HG03432 (cell line): Measurements from ENCODE around the gene CYP2D6.
"Not testable (repeated sequence)": the region's sequence is repeated elsewhere in the genome, so short reads cannot be mapped to it uniquely, and the experiment has no call there.

Experiments
- ATAC-seq: cut with Tn5 transposase; IDR thresholded peaks from one replicate; pipeline ENCODE4 v1.9.1; 2021; ENCODE audit warnings: mild to moderate bottlenecking, moderate library complexity; ENCODE audit not compliant: unreplicated experiment

CYP2D6 gene

GRCh38 chr22:42135688-42136087 lies 5.1 kb upstream of the CYP2D6 start:
- ATAC-seq = not testable (repeated sequence)

GRCh38 chr22:42134100-42135020 lies 3.8 kb upstream of the CYP2D6 start:
- no peak for ATAC-seq

- ATAC-seq = no peak
Observed at GRCh38 chr22:42132457-42132856, 1.8 kb upstream of the CYP2D6 start.

- no peak for ATAC-seq
Observed at GRCh38 chr22:42131562-42131961, 952 bp upstream of the CYP2D6 start.

GRCh38 chr22:42130182-42130581 lies 428 bp downstream of the CYP2D6 start:
- not testable (repeated sequence) for ATAC-seq

- not testable (repeated sequence) for ATAC-seq
Observed at GRCh38 chr22:42128776-42129694, 1.6 kb downstream of the CYP2D6 start.

- not testable (repeated sequence) for ATAC-seq
Observed at GRCh38 chr22:42128007-42128406, 2.6 kb downstream of the CYP2D6 start.

- ATAC-seq = no peak
Observed at GRCh38 chr22:42127606-42128005, 3.0 kb downstream of the CYP2D6 start.

GRCh38 chr22:42123529-42123928 lies 7.1 kb downstream of the CYP2D6 start:
- not testable (repeated sequence) for ATAC-seq

GRCh38 chr22:42120231-42121021 lies 10.2 kb downstream of the CYP2D6 start:
- not testable (repeated sequence) for ATAC-seq

GRCh38 chr22:42116848-42117424 lies 13.7 kb downstream of the CYP2D6 start:
- no peak for ATAC-seq

GRCh38 chr22:42115420-42115830 lies 15.2 kb downstream of the CYP2D6 start:
- ATAC-seq = not testable (repeated sequence)

GRCh38 chr22:42114721-42115120 lies 15.9 kb downstream of the CYP2D6 start:
- ATAC-seq = no peak

- ATAC-seq = not testable (repeated sequence)
Observed at GRCh38 chr22:42112793-42113192, 17.8 kb downstream of the CYP2D6 start.

- no peak for ATAC-seq
Observed at GRCh38 chr22:42111798-42112197, 18.8 kb downstream of the CYP2D6 start.

- no peak for ATAC-seq
Observed at GRCh38 chr22:42108848-42109247, 21.8 kb downstream of the CYP2D6 start.

GRCh38 chr22:42104332-42104860 lies 26.2 kb downstream of the CYP2D6 start:
- not testable (repeated sequence) for ATAC-seq

GRCh38 chr22:42101199-42101598 lies 29.4 kb downstream of the CYP2D6 start:
- ATAC-seq = no peak

- no peak for ATAC-seq
Observed at GRCh38 chr22:42091455-42091782, 39.2 kb downstream of the CYP2D6 start.
